LNCAP (cell line): Measurements from ENCODE around the gene PACS1.

Source experiments
- CTCF ChIP-seq: fragments of 450-650 bp; IDR thresholded peaks from 2 replicates; pipeline ENCODE4 v1.5.1; 2017; ENCODE audit warnings: mild to moderate bottlenecking

The PACS1 gene

GRCh38 chr11:66101066-66101464 lies 31.0 kb downstream of the PACS1 start:
- no peak for TF ChIP-seq CTCF

- no peak for TF ChIP-seq CTCF
Measured at GRCh38 chr11:66104057-66104638, 34.1 kb downstream of the PACS1 start.

- TF ChIP-seq CTCF = no peak
Measured at GRCh38 chr11:66106786-66107599, 36.9 kb downstream of the PACS1 start.

- no peak for TF ChIP-seq CTCF
Measured at GRCh38 chr11:66107600-66108510, 37.8 kb downstream of the PACS1 start.

GRCh38 chr11:66109294-66109693 lies 39.2 kb downstream of the PACS1 start:
- no peak for TF ChIP-seq CTCF

GRCh38 chr11:66111158-66111557 lies 41.1 kb downstream of the PACS1 start:
- TF ChIP-seq CTCF = no peak

- TF ChIP-seq CTCF = no peak
Measured at GRCh38 chr11:66112041-66112491, 42.0 kb downstream of the PACS1 start.
